Uterus (tissue), 2 donors: Measurements from ENCODE around the gene FAM25G.
"Not testable (repeated sequence)": the region's sequence is repeated elsewhere in the genome, so short reads cannot be mapped to it uniquely, and the experiment has no call there.

Experiments
- CTCF ChIP-seq, 4 experiments: fragments of 200-600 bp in 2 of 4; fragments of 450-650 bp in 2 of 4; sonication (generic) in 2 of 4; IDR thresholded peaks; one replicate each; pipeline ENCODE4 v1.5.1; 2016 to 2019; ENCODE audit warnings: antibody characterized with exemption in 4 of 4, mild to moderate bottlenecking in 2 of 4, moderate library complexity in 1 of 4
- POLR2A ChIP-seq, 2 donors: fragments of 450-650 bp; IDR thresholded peaks; one replicate each; pipeline ENCODE4 v1.6.1; 2016; ENCODE audit warnings: antibody characterized with exemption in 2 of 2, mild to moderate bottlenecking in 1 of 2, moderate library complexity in 1 of 2

- TF ChIP-seq CTCF, POLR2A (IDR thresholded peaks at IDR 0.05): not testable (repeated sequence)
Measured at GRCh38 chr10:47484786-47485185, 6.7 kb downstream of the FAM25G start.
